Heart right ventricle (tissue), 16 donors: ENCODE measurements around the gene RTCB. TPM values are rescaled to one million over a fixed set of nuclear protein-coding genes. Genes with fewer than 3 reads are reported as not detected.

Experiments used
- ATAC-seq, 8 donors: fragments of 200-7000 bp; cut with Tn5 transposase; one replicate each; pipeline ENCODE4 v1.9.1; 2020; ENCODE audit warnings: mild to moderate bottlenecking in 8 of 8, moderate library complexity in 8 of 8, moderate number of reproducible peaks in 1 of 8
- DNase-seq, 2 donors: peaks; one replicate each; pipeline ENCODE4 v3.0.0-alpha.2; 2020
- H3K27ac ChIP-seq, 10 donors: fragments of 200-600 bp; sonication (generic) in 2 of 10; one replicate each; pipeline versions ENCODE4 v1.5.0 to v1.8.0; 2020 to 2022; ENCODE audit warnings: mild to moderate bottlenecking in 3 of 10
- H3K27me3 ChIP-seq, 7 donors: fragments of 200-600 bp; one replicate each; pipeline ENCODE4 v1.8.0; 2021 to 2022; ENCODE audit warnings: mild to moderate bottlenecking in 2 of 7
- H3K36me3 ChIP-seq, 9 donors: fragments of 200-600 bp; sonication (generic) in 1 of 9; one replicate each; pipeline versions ENCODE4 v1.5.0 to v1.8.0; 2020 to 2022; ENCODE audit warnings: mild to moderate bottlenecking in 2 of 9
- H3K4me1 ChIP-seq, 9 donors: fragments of 200-600 bp; sonication (generic) in 1 of 9; one replicate each; pipeline versions ENCODE4 v1.5.0 to v1.8.0; 2020 to 2022; ENCODE audit warnings: mild to moderate bottlenecking in 4 of 9
- H3K4me3 ChIP-seq, 10 donors: fragments of 200-600 bp; sonication (generic) in 2 of 10; one replicate each; pipeline versions ENCODE4 v1.5.0 to v1.8.0; 2020 to 2022; ENCODE audit warnings: mild to moderate bottlenecking in 7 of 10, moderate library complexity in 2 of 10
- H3K9me3 ChIP-seq, 11 donors: fragments of 200-600 bp in 10 of 11; sonication (generic) in 2 of 11; one replicate each; pipeline versions ENCODE4 v1.5.0 to v1.8.0; 2013 to 2022; ENCODE audit warnings: mild to moderate bottlenecking in 2 of 11, control low read depth in 1 of 11, moderate library complexity in 1 of 11
- WGBS, 2 donors: extraction: QIAGEN DNeasy Blood & Tissue Kit; methylation state at CpG; one replicate each; pipeline ENCODE4 v1.1.7; 2013; ENCODE audit warnings: inconsistent platforms in 1 of 2; 5-methylcytosine and 5-hydroxymethylcytosine counted together
- intact Hi-C, 10 donors: fragments of 100-400 bp; cut with DNase I; formaldehyde crosslinking; loops; one replicate each; pipeline versions ENCODE4 v1.11.1 to v1.14.2; 2022
- long read RNA-seq, 3 donors: library from polyadenylated mRNA; unstranded; transcript quantifications; one replicate each; pipeline ENCODE4 v2.0.0, GENCODE V29; 2020 to 2021
- polyA plus RNA-seq, 2 donors: library from polyadenylated mRNA; stranded (reverse); fragments of 200-250 nt; gene quantifications; one replicate each; pipeline ENCODE4 v1.2.3, GENCODE V29; 2013
- total RNA-seq, 10 donors: library from RNA; stranded (reverse); fragmentation: NEBNext Ultra II Directional in 3 of 10; extraction: Animal tissue kit (Norgen Biotek cat#: 25700) in 3 of 10; gene quantifications; one replicate each; pipeline versions ENCODE4 v1.2.1 to v1.2.4, GENCODE V29; 2021 to 2023
- TF ChIP-seq, protein P1 (sequence below), 9 donors: fragments of 200-600 bp; sonication (generic) in 2 of 9; IDR thresholded peaks; one replicate each; pipeline versions ENCODE4 v1.5.0 to v1.8.0; 2021 to 2022; ENCODE audit warnings: antibody characterized with exemption in 9 of 9, mild to moderate bottlenecking in 5 of 9, moderate library complexity in 1 of 9
- donor health status: Arrhythmogenic right ventricular cardiomyopathy.
- donor health status: ischemic (EF 13 %, LVEDD 7.1; RV severe dilation, severe dysfunction).
- donor health status: healthy with polysubstance abuse.
- donor health status: DM: no; HTN: yes; CAD: no.
- donor health status: DM: no; HTN: no; CAD: no.
- donor health status: ischemic (EF 25% LVEDD 6.9; RV normal size, moderate dysfunction).
- donor health status: ischemic (EF 25% LVEDD 5.7; RV mildly dilated, moderate dysfunction).
- donor health status: healthy.
- donor health status: DM: yes; HTN: yes; CAD: no.
- donor health status: Ischemic cardiomyopathy.
- donor health status: ischemic (EF 35%, LVEDD 5.7; RV mildly dilated, moderate dysfunction).
- donor health status: nonischemic (EF 11% LVEDD 7.7; RV severe dilation, severe dysfunction).
- donor health status: DM: yes; HTN: yes; CAD: no.
- donor health status: PGD.
- donor health status: ischemic (EF 29% LVEDD 5.4; RV normal size, mild dysfunction).
- donor health status: nonischemic (EF 23%, LVEDD 6.1; RV moderate dilation, normal function).

The RTCB gene
- total RNA-seq (10 to 100 TPM; 41.1 to 51.1 (median 47.0) TPM), polyA plus RNA-seq (10 to 100 TPM; 15.6 to 75.3 TPM)
- long read RNA-seq, donor 1, transcript RTCB-201 (12 exons, 2,027 nt) = major isoform, 159 of 166 reads
- long read RNA-seq, donor 1, partial matches to known transcripts = 3 of 166 reads
- long read RNA-seq, donor 1, other reads (novel, unspliced or antisense) = 2 of 166 reads
- long read RNA-seq, donor 2, transcript RTCB-201 (12 exons, 2,027 nt) = major isoform, 131 of 146 reads
- long read RNA-seq, donor 2, partial matches to known transcripts = 7 of 146 reads
- long read RNA-seq, donor 2, other reads (novel, unspliced or antisense) = 7 of 146 reads
- long read RNA-seq, donor 3, transcript RTCB-201 (12 exons, 2,027 nt) = major isoform, 378 of 403 reads
- long read RNA-seq, donor 3, partial matches to known transcripts = 12 of 403 reads
- long read RNA-seq, donor 3, other reads (novel, unspliced or antisense) = 12 of 403 reads

DNA sequence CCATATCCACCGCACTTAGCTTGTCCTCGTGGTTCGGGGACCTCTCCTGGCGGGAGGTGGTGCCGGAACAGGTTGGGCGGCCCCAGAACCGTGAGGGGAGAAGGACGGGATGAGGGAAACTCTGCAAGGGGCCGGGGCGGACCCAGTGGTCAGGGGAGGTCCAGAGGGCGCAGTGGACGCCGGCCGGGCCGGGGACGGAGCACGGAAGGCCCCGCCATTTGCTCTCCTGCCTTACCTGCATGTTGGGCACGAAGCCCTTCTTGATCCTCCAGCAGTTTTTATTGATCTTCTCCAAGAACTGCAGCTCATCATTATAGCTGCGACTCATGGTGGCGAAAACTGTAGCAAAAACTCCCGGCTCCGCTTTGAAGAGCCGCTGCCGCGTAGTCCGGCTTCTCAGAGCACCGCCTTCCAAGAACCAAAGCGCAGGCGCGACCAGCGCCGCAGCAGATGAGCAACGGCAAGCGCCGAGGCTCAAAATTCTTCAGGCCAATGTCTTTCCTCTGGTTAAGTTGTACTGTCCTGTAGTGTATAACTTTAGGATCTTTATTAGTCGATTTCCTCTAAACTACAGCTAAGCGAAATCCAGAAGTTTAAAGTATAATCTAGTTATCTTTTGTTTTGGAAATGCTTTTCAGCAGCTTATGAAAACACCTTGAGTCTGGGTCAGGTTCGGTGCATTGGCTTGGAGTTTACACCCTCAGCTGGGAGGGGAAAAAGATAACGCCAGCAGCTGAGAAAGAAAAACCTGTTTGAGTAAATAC lies at the start of gene RTCB:
Gene RTCB, minus strand, starts transcription at position 419 of the 764 bp plus-strand sequence. Its CDS starts 91 bp downstream, at position 328.
- Histone ChIP-seq H3K36me3 (peaks cover 0 to 29% (median 18%) of the 10 kb centered on the region in 9 donors), H3K4me1 (peaks cover 0 to 42% (median 22%) of the 10 kb centered on the region in 9 donors), H3K27ac (peak within 1 kb of the TSS in 9 of 10 donors; percentile 23 to 85 (median 73)), H3K4me3 (peak within 1 kb of the TSS; percentile 68 to 96 (median 86)), H3K27me3 (peaks cover 0 to 5% (median 0%) of the 10 kb centered on the region in 7 donors), H3K9me3 (no peaks in the 10 kb centered on the region)
- intact Hi-C loops = loop anchor here in 6 of 10 donors (2.0 to 10.0 kb wide), 4 partner anchors 60 to 593 kb away; partner anchors contain the start of gene FBXO7 (in 6 of the 6)
- DNase-seq (peak; percentile 95 to 96), ATAC-seq (peak; percentile 90 to 96 (median 95))
- TF ChIP-seq, protein P1, sequence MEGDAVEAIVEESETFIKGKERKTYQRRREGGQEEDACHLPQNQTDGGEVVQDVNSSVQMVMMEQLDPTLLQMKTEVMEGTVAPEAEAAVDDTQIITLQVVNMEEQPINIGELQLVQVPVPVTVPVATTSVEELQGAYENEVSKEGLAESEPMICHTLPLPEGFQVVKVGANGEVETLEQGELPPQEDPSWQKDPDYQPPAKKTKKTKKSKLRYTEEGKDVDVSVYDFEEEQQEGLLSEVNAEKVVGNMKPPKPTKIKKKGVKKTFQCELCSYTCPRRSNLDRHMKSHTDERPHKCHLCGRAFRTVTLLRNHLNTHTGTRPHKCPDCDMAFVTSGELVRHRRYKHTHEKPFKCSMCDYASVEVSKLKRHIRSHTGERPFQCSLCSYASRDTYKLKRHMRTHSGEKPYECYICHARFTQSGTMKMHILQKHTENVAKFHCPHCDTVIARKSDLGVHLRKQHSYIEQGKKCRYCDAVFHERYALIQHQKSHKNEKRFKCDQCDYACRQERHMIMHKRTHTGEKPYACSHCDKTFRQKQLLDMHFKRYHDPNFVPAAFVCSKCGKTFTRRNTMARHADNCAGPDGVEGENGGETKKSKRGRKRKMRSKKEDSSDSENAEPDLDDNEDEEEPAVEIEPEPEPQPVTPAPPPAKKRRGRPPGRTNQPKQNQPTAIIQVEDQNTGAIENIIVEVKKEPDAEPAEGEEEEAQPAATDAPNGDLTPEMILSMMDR (IDR thresholded peaks at IDR 0.05) = no peak
- 2% methylated on average over 40 of the region's 40 CpGs for WGBS, 2 donors

DNA sequence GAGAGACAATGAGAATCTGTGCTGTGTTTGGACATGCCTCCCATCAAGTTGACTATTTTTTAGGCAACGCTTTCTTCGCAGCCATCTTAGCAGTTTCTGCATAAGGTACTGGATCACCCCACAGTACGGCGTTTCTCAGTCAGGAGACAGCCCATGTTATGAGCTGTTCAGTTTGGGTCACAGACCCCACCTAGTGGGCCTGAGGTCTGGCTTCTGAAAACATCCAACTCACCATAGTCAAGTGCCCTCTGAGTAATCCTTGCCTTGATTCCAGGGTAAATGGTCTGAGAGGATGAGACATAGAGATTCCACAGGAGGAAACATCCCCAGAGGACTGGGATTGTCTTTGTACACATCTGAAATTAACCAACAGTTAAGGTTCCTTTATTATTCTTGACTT lies 45.0 kb upstream of the RTCB start:
- TF ChIP-seq, protein P1 (IDR thresholded peaks at IDR 0.05) = no peak
- Histone ChIP-seq H3K27me3 (peaks cover 0 to 57% (median 32%) of the 10 kb centered on the region in 7 donors), H3K4me3 (no peak overlapping the region), H3K9me3 (no peaks in the 10 kb centered on the region), H3K36me3 (no peaks in the 10 kb centered on the region), H3K27ac (no peak overlapping the region), H3K4me1 (no peaks in the 10 kb centered on the region)
- DNase-seq (no peak), ATAC-seq (no peak)
- intact Hi-C loops = no loop called here
- 81 to 85% methylated on average over 4 of the region's 4 CpGs for WGBS, 2 donors

DNA sequence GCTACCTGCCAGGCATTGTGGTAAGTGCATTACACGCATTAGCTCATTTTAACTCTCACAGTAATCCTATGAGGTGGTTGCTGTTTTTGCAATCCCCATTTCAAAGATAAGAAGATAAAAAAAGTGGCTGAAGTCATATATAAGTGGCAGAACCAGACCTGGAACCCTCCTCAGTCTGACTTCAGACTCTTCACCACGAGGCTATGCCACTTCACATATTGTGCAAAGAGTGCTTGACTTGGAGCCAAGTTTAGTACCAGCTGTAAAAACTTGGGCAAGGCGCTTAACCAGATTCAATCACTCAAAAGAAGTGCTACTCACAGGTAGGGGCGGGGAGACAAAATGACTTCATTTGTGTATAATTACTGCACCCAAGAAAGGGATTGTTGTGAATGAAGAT lies 36.9 kb upstream of the RTCB start:
- ATAC-seq = no peak
- Histone ChIP-seq H3K9me3 (no peaks in the 10 kb centered on the region), H3K27ac (no peak overlapping the region), H3K36me3 (no peaks in the 10 kb centered on the region), H3K4me1 (no peaks in the 10 kb centered on the region), H3K27me3 (peaks cover 0 to 34% (median 12%) of the 10 kb centered on the region in 7 donors), H3K4me3 (no peak overlapping the region)
- no peak for DNase-seq
- WGBS, 2 donors = 64 to 65% methylated on average over 4 of the region's 4 CpGs
- TF ChIP-seq, protein P1 (IDR thresholded peaks at IDR 0.05) = no peak
- intact Hi-C loops = no loop called here

DNA sequence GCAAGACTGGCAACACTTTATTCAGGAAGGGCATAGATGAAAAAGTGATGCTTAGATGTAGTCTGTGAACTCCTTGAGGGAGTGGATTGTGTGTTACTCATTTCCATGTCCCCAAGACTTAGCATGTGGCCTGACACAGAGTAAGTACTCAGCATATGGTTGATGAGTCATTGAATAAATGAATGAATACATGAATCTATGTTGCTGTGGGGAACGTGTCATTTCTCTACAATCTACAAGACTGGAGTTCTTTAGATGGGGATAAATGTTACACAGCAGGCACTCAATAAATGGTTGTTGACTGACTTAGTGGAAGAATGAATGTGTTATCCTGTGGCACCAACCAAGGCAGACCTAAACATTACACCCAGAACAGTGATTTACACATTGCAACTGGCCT lies 34.3 kb upstream of the RTCB start:
- Histone ChIP-seq H3K4me1 (no peaks in the 10 kb centered on the region), H3K9me3 (no peaks in the 10 kb centered on the region), H3K4me3 (no peak overlapping the region), H3K27me3 (peaks cover 0 to 52% (median 16%) of the 10 kb centered on the region in 7 donors), H3K27ac (no peak overlapping the region), H3K36me3 (no peaks in the 10 kb centered on the region)
- no peak for DNase-seq
- 52 to 58% methylated on average over 1 of the region's 1 CpG for WGBS, 2 donors
- ATAC-seq = no peak
- intact Hi-C loops = no loop called here
- TF ChIP-seq, protein P1 (IDR thresholded peaks at IDR 0.05) = no peak
